Stimulated activated CD4-positive, alpha-beta T cell treated with anti-CD3 and anti-CD28 coated beads, Interleukin-4, amount 100 ng/mL, for 1 hour (primary cell): ENCODE measurements around the gene SLC35B4.

ENCODE experiments used
- DNase-seq: peaks from one replicate; pipeline ENCODE4 v3.0.0-alpha.2; 2020

Gene SLC35B4

GRCh38 chr7:134316539-134317344 is at the start of gene SLC35B4:
Gene SLC35B4 (minus strand): TSS chr7:134316930. CDS start chr7:134316751, 179 bp downstream.
- peak; percentile 93 for DNase-seq

- no peak for DNase-seq
Observed at GRCh38 chr7:134366481-134366880, 49.8 kb upstream of the SLC35B4 start.

GRCh38 chr7:134365341-134366054 is 48.8 kb upstream of the SLC35B4 start:
- DNase-seq = no peak

GRCh38 chr7:134364619-134365037 is 47.9 kb upstream of the SLC35B4 start:
- no peak for DNase-seq

- DNase-seq = no peak
Observed at GRCh38 chr7:134362587-134363483, 46.1 kb upstream of the SLC35B4 start.

- DNase-seq = no peak
Observed at GRCh38 chr7:134359787-134360432, 43.2 kb upstream of the SLC35B4 start.

GRCh38 chr7:134357486-134357885 is 40.8 kb upstream of the SLC35B4 start:
- no peak for DNase-seq

- DNase-seq = no peak
Observed at GRCh38 chr7:134356421-134356936, 39.7 kb upstream of the SLC35B4 start.

GRCh38 chr7:134355927-134356326 is 39.2 kb upstream of the SLC35B4 start:
- DNase-seq = no peak

- DNase-seq = no peak
Observed at GRCh38 chr7:134355004-134355525, 38.3 kb upstream of the SLC35B4 start.

- DNase-seq = no peak
Observed at GRCh38 chr7:134353411-134353810, 36.7 kb upstream of the SLC35B4 start.

- DNase-seq = no peak
Observed at GRCh38 chr7:134351424-134351823, 34.7 kb upstream of the SLC35B4 start.

- no peak for DNase-seq
Observed at GRCh38 chr7:134350709-134351108, 34.0 kb upstream of the SLC35B4 start.

- DNase-seq = no peak
Observed at GRCh38 chr7:134347567-134347966, 30.8 kb upstream of the SLC35B4 start.

GRCh38 chr7:134343796-134344195 is 27.1 kb upstream of the SLC35B4 start:
- DNase-seq = no peak

GRCh38 chr7:134343136-134343535 is 26.4 kb upstream of the SLC35B4 start:
- DNase-seq = no peak

GRCh38 chr7:134339475-134339874 is 22.7 kb upstream of the SLC35B4 start:
- DNase-seq = no peak

- no peak for DNase-seq
Observed at GRCh38 chr7:134337980-134338379, 21.2 kb upstream of the SLC35B4 start.

GRCh38 chr7:134334408-134334807 is 17.7 kb upstream of the SLC35B4 start:
- DNase-seq = no peak

- no peak for DNase-seq
Observed at GRCh38 chr7:134333943-134334342, 17.2 kb upstream of the SLC35B4 start.

GRCh38 chr7:134332892-134333291 is 16.2 kb upstream of the SLC35B4 start:
- DNase-seq = no peak

- DNase-seq = no peak
Observed at GRCh38 chr7:134331393-134331792, 14.7 kb upstream of the SLC35B4 start.
